HL-60 (cell line): ENCODE results near the gene TMEM60.

Experiments used
- CTCF ChIP-seq: IDR thresholded peaks from one replicate; pipeline ENCODE4 v1.5.1; 2011; ENCODE audit warnings: low read length, control low read depth, inconsistent platforms; ENCODE audit not compliant: insufficient read depth
- REST ChIP-seq: IDR thresholded peaks from 2 replicates; pipeline ENCODE4 v1.6.1; 2012; ENCODE audit warnings: low read depth; ENCODE audit not compliant: insufficient replicate concordance
- SPI1 ChIP-seq: IDR thresholded peaks from 2 replicates; pipeline ENCODE4 v1.6.1; 2012; ENCODE audit warnings: low read depth, mild to moderate bottlenecking, borderline replicate concordance

- no peak for TF ChIP-seq CTCF
- TF ChIP-seq REST = no peak
- no peak for TF ChIP-seq SPI1
Measured at GRCh38 chr7:77791956-77792355, 6.3 kb downstream of the TMEM60 start.
